ENCODE data around the gene ADARB1. TPM values are rescaled to one million over a fixed set of nuclear protein-coding genes. Genes with fewer than 3 reads are reported as not detected.
A peak's percentile ranks its signal among the peaks of the same experiment; 100 is the strongest.

The ADARB1 gene
- total RNA-seq, 3 donors from 2014 or later (not counting 1 experiment from before 2014, with no cell fraction given), result 20.7 to 28.0 (median 26.6) TPM

GRCh38 chr21:45091550-45092322, 17.4 kb downstream of the ADARB1 start:
- DNase-seq (no peak), ATAC-seq (no peak)
- H3K27me3 ChIP-seq (ENCODE audit: control insufficient read depth, insufficient read depth, low read length), result no peaks in the 10 kb centered on the region
- H3K27me3 Mint-ChIP-seq (ENCODE audit: low read depth in 2 of 2), result peaks cover 0 to 11% of the 10 kb centered on the region in 2 donors
- H3K9me3 ChIP-seq (ENCODE audit: control insufficient read depth, insufficient read depth, low read length), result no peaks in the 10 kb centered on the region
- H3K36me3 Mint-ChIP-seq, result no peaks in the 10 kb centered on the region
- peaks cover 43% of the 10 kb centered on the region for H3K4me1 ChIP-seq (ENCODE audit: control insufficient read depth, insufficient read depth, low read length)
- 82% methylated on average over 7 of the region's 7 CpGs for WGBS (ENCODE audit: insufficient coverage)
- no peak for TF ChIP-seq CTCF (IDR thresholded peaks at IDR 0.05)
- intact Hi-C loops (cut with micrococcal nuclease), result no loop called here
- H3K27ac ChIP-seq (ENCODE audit: low read length), result no peak overlapping the region
- H3K27ac Mint-ChIP-seq, result no peak overlapping the region
- no peak overlapping the region for H3K4me3 Mint-ChIP-seq
- no peak overlapping the region for H3K4me3 ChIP-seq (ENCODE audit: low read length)
- peaks cover 31 to 33% of the 10 kb centered on the region in 2 donors for H3K4me1 Mint-ChIP-seq
- H3K9me3 Mint-ChIP-seq, result no peaks in the 10 kb centered on the region
- no peaks in the 10 kb centered on the region for H3K36me3 ChIP-seq (ENCODE audit: control insufficient read depth, insufficient read depth, low read length)

GRCh38 chr21:45093035-45093532, 18.7 kb downstream of the ADARB1 start:
- H3K4me1 ChIP-seq (ENCODE audit: control insufficient read depth, insufficient read depth, low read length), result peaks cover 36% of the 10 kb centered on the region
- Mint-ChIP-seq H3K36me3 (no peaks in the 10 kb centered on the region), H3K27ac (peak overlapping the region in 1 of 2 donors; percentile 77), H3K4me3 (peak overlapping the region; percentile 31), H3K4me1 (peaks cover 19 to 22% of the 10 kb centered on the region in 2 donors), H3K27me3 (ENCODE audit: low read depth in 2 of 2) (peaks cover 0 to 11% of the 10 kb centered on the region in 2 donors), H3K9me3 (no peaks in the 10 kb centered on the region)
- DNase-seq (no peak), ATAC-seq (peak; percentile 37 to 61 (median 44))
- TF ChIP-seq CTCF (IDR thresholded peaks at IDR 0.05), result no peak
- intact Hi-C loops (cut with micrococcal nuclease), result no loop called here
- no peaks in the 10 kb centered on the region for H3K27me3 ChIP-seq (ENCODE audit: control insufficient read depth, insufficient read depth, low read length)
- H3K4me3 ChIP-seq (ENCODE audit: low read length), result no peak overlapping the region
- no peak overlapping the region for H3K27ac ChIP-seq (ENCODE audit: low read length)
- no peaks in the 10 kb centered on the region for H3K36me3 ChIP-seq (ENCODE audit: control insufficient read depth, insufficient read depth, low read length)
- WGBS (ENCODE audit: insufficient coverage), result 45% methylated on average over 12 of the region's 12 CpGs
- no peaks in the 10 kb centered on the region for H3K9me3 ChIP-seq (ENCODE audit: control insufficient read depth, insufficient read depth, low read length)

GRCh38 chr21:45094412-45094811, 20.0 kb downstream of the ADARB1 start:
- H3K9me3 Mint-ChIP-seq, result no peaks in the 10 kb centered on the region
- no peaks in the 10 kb centered on the region for H3K36me3 Mint-ChIP-seq
- Histone ChIP-seq H3K27ac (ENCODE audit: low read length) (no peak overlapping the region), H3K9me3 (ENCODE audit: control insufficient read depth, insufficient read depth, low read length) (no peaks in the 10 kb centered on the region), H3K36me3 (ENCODE audit: control insufficient read depth, insufficient read depth, low read length) (no peaks in the 10 kb centered on the region), H3K4me3 (ENCODE audit: low read length) (no peak overlapping the region), H3K4me1 (ENCODE audit: control insufficient read depth, insufficient read depth, low read length) (peaks cover 29% of the 10 kb centered on the region), H3K27me3 (ENCODE audit: control insufficient read depth, insufficient read depth, low read length) (no peaks in the 10 kb centered on the region)
- 74% methylated on average over 6 of the region's 7 CpGs for WGBS (ENCODE audit: insufficient coverage)
- peaks cover 0 to 11% of the 10 kb centered on the region in 2 donors for H3K27me3 Mint-ChIP-seq (ENCODE audit: low read depth in 2 of 2)
- DNase-seq (no peak), ATAC-seq (no peak)
- no peak overlapping the region for H3K27ac Mint-ChIP-seq
- H3K4me3 Mint-ChIP-seq, result no peak overlapping the region
- no peak for TF ChIP-seq CTCF (IDR thresholded peaks at IDR 0.05)
- intact Hi-C loops (cut with micrococcal nuclease), result no loop called here
- peaks cover 15 to 28% of the 10 kb centered on the region in 2 donors for H3K4me1 Mint-ChIP-seq
